Fibroblast of pulmonary artery (primary cell): ENCODE results near the gene ATG14.
"Not testable (repeated sequence)": the region's sequence is repeated elsewhere in the genome, so short reads cannot be mapped to it uniquely, and the experiment has no call there.

Source experiments
- DNase-seq: peaks from one replicate; pipeline ENCODE4 v3.0.0-alpha.2; 2010; ENCODE audit warnings: low read depth
- H3K4me3 ChIP-seq: replicated peaks from 2 replicates; pipeline ENCODE4 v1.5.1; 2011; ENCODE audit warnings: low read depth, mild to moderate bottlenecking, control low read depth, low read length, moderate library complexity
- CTCF ChIP-seq: IDR thresholded peaks from 2 replicates; pipeline ENCODE4 v1.5.1; 2011; ENCODE audit warnings: mild to moderate bottlenecking, control low read depth, low read length, inconsistent platforms; ENCODE audit errors: missing control alignments

Gene ATG14

GRCh38 chr14:55411426-55412389 is at the start of gene ATG14:
TSS of gene ATG14 (minus strand) at chr14:55411830. CDS start at chr14:55411822, 8 bp downstream.
- TF ChIP-seq CTCF = no peak
- peak within 1 kb of the TSS; percentile 95 for H3K4me3 ChIP-seq

GRCh38 chr14:55458800-55459515 is 47.3 kb upstream of the ATG14 start:
- no peak for TF ChIP-seq CTCF
- DNase-seq = peak; percentile 45
- no peak overlapping the region for H3K4me3 ChIP-seq

More at GRCh38 chr14:55411426-55412389, at the start of gene ATG14:
- peak; percentile 82 for DNase-seq

- no peak overlapping the region for H3K4me3 ChIP-seq
- DNase-seq = no peak
- TF ChIP-seq CTCF = no peak
Observed at GRCh38 chr14:55457496-55457895, 45.9 kb upstream of the ATG14 start.

GRCh38 chr14:55456411-55456810 is 44.8 kb upstream of the ATG14 start:
- DNase-seq = not testable (repeated sequence)

GRCh38 chr14:55454264-55455002 is 42.8 kb upstream of the ATG14 start:
- no peak overlapping the region for H3K4me3 ChIP-seq
- no peak for TF ChIP-seq CTCF
- peak; percentile 92 for DNase-seq

More at GRCh38 chr14:55456411-55456810, 44.8 kb upstream of the ATG14 start:
- not testable (repeated sequence) for H3K4me3 ChIP-seq

- DNase-seq = no peak
- no peak overlapping the region for H3K4me3 ChIP-seq
- no peak for TF ChIP-seq CTCF
Observed at GRCh38 chr14:55451950-55452349, 40.3 kb upstream of the ATG14 start.

- no peak overlapping the region for H3K4me3 ChIP-seq
- TF ChIP-seq CTCF = no peak
- DNase-seq = peak; percentile 82
Observed at GRCh38 chr14:55451398-55451797, 39.8 kb upstream of the ATG14 start.
